ENCODE results near the gene PRUNE2. TPM values are rescaled to one million over a fixed set of nuclear protein-coding genes. Genes with fewer than 3 reads are reported as not detected.
A peak's percentile ranks its signal among the peaks of the same experiment; 100 is the strongest.

The PRUNE2 gene
- total and polyA plus RNA-seq, 9 of the 15 experiments (the other 6 are each of a cell fraction or from before 2014, with no cell fraction given): 0.05 to 0.45 (median 0.18) TPM; not detected in 1

DNA sequence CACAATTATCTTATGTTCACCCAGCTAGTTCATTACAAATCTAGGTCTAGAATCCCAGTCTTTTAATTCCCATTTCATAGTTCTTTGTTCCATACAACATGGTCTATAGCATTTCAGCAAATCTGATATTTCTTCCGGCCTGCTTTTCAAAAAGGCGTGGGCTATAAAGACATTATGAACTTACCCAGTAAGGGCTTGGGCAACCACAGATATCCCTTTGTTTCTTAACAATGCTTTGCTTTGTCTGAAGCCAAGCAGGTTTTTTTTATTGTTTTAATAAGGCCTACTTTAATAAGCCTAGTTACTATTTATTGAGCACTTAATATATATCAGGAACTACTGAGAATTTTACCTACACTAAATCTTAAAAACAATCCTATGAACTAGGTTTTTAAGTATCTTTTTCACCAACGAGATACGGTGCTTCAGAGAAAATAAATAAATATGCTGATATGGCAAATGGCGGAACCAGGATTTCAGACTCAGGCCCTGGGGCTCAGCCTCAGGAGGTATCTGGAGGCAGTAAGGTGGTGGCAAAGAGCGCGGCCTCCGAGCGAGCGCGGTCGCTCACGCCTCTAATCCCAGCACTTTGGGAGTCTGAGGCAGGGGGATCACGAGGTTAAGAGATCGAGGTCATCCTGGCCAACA is 112.0 kb downstream of the PRUNE2 start:
- ChIA-PET CTCF (ENCODE audit: low intra/inter-chr PET ratio) (no interaction called here), POLR2A (no interaction called here)
- Histone ChIP-seq H3K4me1 (replicated peaks in 1 of 2; ENCODE audit: control insufficient read depth in 2 of 2, insufficient read depth in 2 of 2, low read length in 2 of 2) (no peaks in the 10 kb centered on the region), H3K9me1 (ENCODE audit: control insufficient read depth, insufficient read depth, low read length) (no peaks in the 10 kb centered on the region), H2AFZ (ENCODE audit: low read depth, low read length) (no peak overlapping the region), H3K36me3 (ENCODE audit: control insufficient read depth, insufficient read depth, low read length) (no peaks in the 10 kb centered on the region), H3K9ac (ENCODE audit: insufficient read depth in 1 of 2, low read depth in 2 of 2, low read length in 2 of 2) (no peak overlapping the region), H4K20me1 (replicated peaks; ENCODE audit: control insufficient read depth, insufficient read depth, low read length) (no peaks in the 10 kb centered on the region), H3K27ac (ENCODE audit: extremely low read depth, low read depth, low read length) (no peak overlapping the region), H3K79me2 (ENCODE audit: control insufficient read depth, insufficient read depth, low read length) (no peaks in the 10 kb centered on the region), H3K4me2 (ENCODE audit: insufficient read depth, low read length) (no peak overlapping the region), H3K9me3 (replicated peaks; ENCODE audit: control insufficient read depth, insufficient read depth, low read depth, low read length) (no peaks in the 10 kb centered on the region), H3K4me3 (no peak overlapping the region), H3K27me3 (ENCODE audit: control insufficient read depth in 2 of 2, insufficient read depth in 2 of 2, low read length in 2 of 2) (peaks cover 0 to 4% of the 10 kb centered on the region in 2 experiments; a peak in 2 of 5 replicates)
- no peak for DNase-seq (ENCODE audit: extremely low read depth in 1 of 4, low spot score in 3 of 4)
- in situ Hi-C loops (cut with MboI): no loop called here
- BruUV-seq (replicated peaks): no TSS peak
- TF ChIP-seq CTCF (IDR thresholded peaks at IDR 0.05 in 2 of 3, conservative IDR thresholded peaks at IDR 0.05 in 1 of 3; ENCODE audit: insufficient read depth in 2 of 3, low read depth in 1 of 3, low read length in 3 of 3) (no peak), ZNF395 (CRISPR knock-in tag; IDR thresholded peaks at IDR 0.05) (no peak), ZNF143 (CRISPR knock-in tag; IDR thresholded peaks at IDR 0.05) (no peak), ZNF232 (CRISPR knock-in tag; IDR thresholded peaks at IDR 0.05) (no peak), MAFG (tag; conservative IDR thresholded peaks at IDR 0.05) (0 out of 2 replicates have a peak, but pooled peaks have one; percentile 19), ZNF316 (IDR thresholded peaks at IDR 0.05) (peak; percentile 29; the same call in 1 of the 2 replicates), ZNF639 (CRISPR knock-in tag; conservative IDR thresholded peaks at IDR 0.05 in 1 of 2, IDR thresholded peaks at IDR 0.05 in 1 of 2) (no peak), C11orf30 (IDR thresholded peaks at IDR 0.05; ENCODE audit: low read depth) (peak; percentile 24; the same call in 1 of the 2 replicates), SMARCA4 (IDR thresholded peaks at IDR 0.05) (no peak)
- WGBS (ENCODE audit: insufficient coverage, low coverage, missing lambda C conversion rate): under 1% methylated on average over 15 of the region's 15 CpGs
- intact Hi-C loops (cut with micrococcal nuclease): no loop called here
- no peak for ATAC-seq
- no peak for FAIRE-seq

All from K562 (cell line).